Activated CD4-positive, alpha-beta memory T cell treated with anti-CD3 and anti-CD28 coated beads for 36 hours (primary cell): ENCODE data around the gene SLC16A10. TPM values are rescaled to one million over a fixed set of nuclear protein-coding genes. Genes with fewer than 3 reads are reported as not detected.

ENCODE experiments used
- CTCF ChIA-PET: fragments of 350-600 bp; sonication (Branson Sonifier 250); formaldehyde crosslinking; loops from one replicate; lab custom pipeline; 2021; ENCODE audit warnings: antibody characterized with exemption, inconsistent platforms; lab: Charles Lee
- POLR2A ChIA-PET: fragments of 350-600 bp; sonication (Branson Sonifier 250); formaldehyde crosslinking; loops from one replicate; lab custom pipeline; 2021; ENCODE audit warnings: antibody characterized with exemption; lab: Charles Lee
- DNase-seq: peaks from one replicate; pipeline ENCODE4 v3.0.0-alpha.2; 2020
- H3K27ac Mint-ChIP-seq: one replicate; pipeline ENCODE4 v1.8.0; 2021; ENCODE audit warnings: mixed read lengths
- H3K27me3 Mint-ChIP-seq: one replicate; pipeline ENCODE4 v1.8.0; 2021; ENCODE audit warnings: mixed read lengths
- H3K36me3 Mint-ChIP-seq: one replicate; pipeline ENCODE4 v1.8.0; 2021; ENCODE audit warnings: mixed read lengths
- H3K4me1 Mint-ChIP-seq: one replicate; pipeline ENCODE4 v1.8.0; 2021; ENCODE audit warnings: low read depth, mixed read lengths
- H3K4me3 Mint-ChIP-seq: one replicate; pipeline ENCODE4 v1.8.0; 2021; ENCODE audit warnings: mild to moderate bottlenecking, mixed read lengths
- H3K9me3 Mint-ChIP-seq: one replicate; pipeline ENCODE4 v1.8.0; 2021; ENCODE audit warnings: mixed read lengths
- intact Hi-C: fragments of 100-400 bp; cut with micrococcal nuclease; formaldehyde crosslinking; loops from one replicate; pipeline ENCODE4 v1.15.1; 2023
- total RNA-seq, 2 experiments: library from RNA; stranded (reverse); gene quantifications; one replicate each; pipeline ENCODE4 v1.2.3, GENCODE V29; 2021

The SLC16A10 gene
- total RNA-seq, 2 experiments from 2014 or later: 3.4 to 3.6 TPM

DNA sequence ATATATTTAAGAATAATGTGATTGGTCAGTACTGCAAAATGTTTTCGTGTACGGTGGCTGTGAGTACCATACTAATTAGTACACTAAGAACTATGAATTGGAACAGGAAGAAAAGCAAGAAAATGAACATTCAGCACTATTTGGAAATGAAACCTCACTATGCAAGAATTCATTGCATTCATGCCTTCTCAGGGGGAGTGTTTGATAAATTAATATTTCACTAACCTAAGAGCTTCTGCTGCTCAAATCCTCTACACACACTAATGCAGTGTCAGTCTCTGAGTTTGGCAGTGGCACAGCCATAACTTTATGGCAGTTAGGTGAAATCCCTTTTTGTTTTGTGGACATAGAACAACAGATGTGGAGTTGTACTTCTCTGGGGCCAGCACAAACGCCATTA is 60.1 kb downstream of the SLC16A10 start:
- Mint-ChIP-seq H3K4me3 (no peak overlapping the region), H3K27me3 (peaks cover 3% of the 10 kb centered on the region), H3K9me3 (no peaks in the 10 kb centered on the region), H3K4me1 (no peaks in the 10 kb centered on the region), H3K36me3 (no peaks in the 10 kb centered on the region), H3K27ac (no peak overlapping the region)
- intact Hi-C loops: no loop called here
- DNase-seq: no peak
- CTCF ChIA-PET: no interaction called here
- POLR2A ChIA-PET: no interaction called here

DNA sequence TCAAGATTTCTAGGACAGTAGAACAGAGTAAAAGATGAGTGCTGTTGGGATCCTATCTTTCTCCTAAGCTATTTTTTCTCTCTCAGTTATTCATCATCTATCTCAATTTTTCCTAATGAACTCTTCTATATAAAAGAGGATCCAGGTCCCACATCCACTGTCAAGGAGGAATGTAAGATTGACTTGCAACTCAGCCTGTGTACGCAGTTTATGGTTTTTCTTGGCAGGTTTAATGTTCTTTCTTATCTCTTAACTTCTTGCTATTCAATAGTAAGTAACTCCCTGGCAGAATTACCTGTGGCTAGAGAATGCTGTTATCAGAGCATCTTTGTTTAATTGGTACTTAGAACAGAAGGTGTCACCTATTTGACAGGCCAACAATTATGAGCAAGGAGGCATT is 60.8 kb downstream of the SLC16A10 start:
- Mint-ChIP-seq H3K4me3 (no peak overlapping the region), H3K36me3 (no peaks in the 10 kb centered on the region), H3K9me3 (no peaks in the 10 kb centered on the region), H3K4me1 (no peaks in the 10 kb centered on the region), H3K27ac (no peak overlapping the region), H3K27me3 (peaks cover 3% of the 10 kb centered on the region)
- CTCF ChIA-PET: no interaction called here
- DNase-seq: no peak
- POLR2A ChIA-PET: no interaction called here
- intact Hi-C loops: no loop called here

DNA sequence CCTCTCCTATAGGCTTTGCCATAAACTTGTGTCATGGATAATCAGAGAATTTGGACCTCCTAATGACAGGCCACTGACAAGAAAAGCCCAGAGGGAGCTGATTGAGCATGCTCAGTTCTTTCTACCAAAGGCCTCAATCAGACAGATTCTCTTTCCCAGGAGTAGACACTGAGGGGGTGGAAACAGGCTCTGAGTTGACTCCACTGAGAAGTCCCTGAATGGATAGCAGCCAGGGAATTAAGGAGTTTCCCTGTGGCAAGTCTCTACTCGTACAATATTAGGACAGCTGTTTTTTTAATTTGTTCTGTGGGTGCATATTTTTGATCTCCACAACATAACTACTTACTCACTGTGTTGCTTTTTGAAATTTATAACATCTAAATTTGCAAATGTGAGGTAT is 63.3 kb downstream of the SLC16A10 start:
- Mint-ChIP-seq H3K4me3 (no peak overlapping the region), H3K27me3 (peaks cover 3% of the 10 kb centered on the region), H3K36me3 (no peaks in the 10 kb centered on the region), H3K27ac (no peak overlapping the region), H3K4me1 (peaks cover 7% of the 10 kb centered on the region), H3K9me3 (no peaks in the 10 kb centered on the region)
- ChIA-PET POLR2A (no interaction called here), CTCF (no interaction called here)
- DNase-seq: no peak
- intact Hi-C loops: no loop called here

DNA sequence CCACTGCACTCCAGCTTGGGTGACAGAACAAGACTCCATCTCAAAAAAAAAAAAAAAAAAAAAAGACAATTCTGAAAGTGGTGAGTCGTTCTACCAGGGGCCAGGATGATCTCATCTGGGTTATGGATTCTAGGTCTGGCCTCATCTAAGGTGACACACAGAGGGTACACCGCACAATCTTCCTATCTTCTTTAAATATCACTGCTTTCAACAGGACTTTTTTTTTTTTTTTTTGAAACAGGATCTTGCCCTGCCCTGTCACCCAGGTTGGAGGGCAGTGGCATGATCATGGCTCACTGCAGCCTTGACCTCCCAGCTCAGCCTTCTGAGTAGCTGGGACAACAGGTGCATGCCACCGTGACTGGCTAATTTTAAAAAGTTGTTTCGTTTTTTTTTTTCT is 67.7 kb downstream of the SLC16A10 start:
- H3K4me1 Mint-ChIP-seq: peaks cover 24% of the 10 kb centered on the region
- no peak overlapping the region for H3K4me3 Mint-ChIP-seq
- H3K27ac Mint-ChIP-seq: no peak overlapping the region
- ChIA-PET CTCF (no interaction called here), POLR2A (no interaction called here)
- H3K36me3 Mint-ChIP-seq: peaks cover 2% of the 10 kb centered on the region
- H3K27me3 Mint-ChIP-seq: peaks cover 6% of the 10 kb centered on the region
- intact Hi-C loops: no loop called here
- peak; percentile 31 for DNase-seq
- no peaks in the 10 kb centered on the region for H3K9me3 Mint-ChIP-seq

DNA sequence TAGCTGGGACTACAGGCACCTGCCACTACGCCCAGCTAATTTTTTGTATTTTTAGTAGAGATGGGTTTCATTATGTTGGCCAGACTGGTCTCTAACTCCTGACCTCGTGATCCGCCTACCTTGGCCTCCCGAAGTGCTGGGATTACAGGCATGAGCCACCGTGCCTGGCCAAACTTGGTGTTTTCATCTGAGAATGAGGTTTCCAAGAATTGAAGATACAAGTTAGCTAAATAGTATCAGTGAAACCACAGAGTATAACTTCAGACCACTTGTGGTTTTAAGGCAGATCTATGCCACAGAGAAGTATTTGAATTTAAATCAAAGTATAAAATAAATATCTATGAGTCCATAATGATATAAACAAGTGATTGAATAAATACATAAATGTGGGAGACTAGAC is 70.1 kb downstream of the SLC16A10 start:
- CTCF ChIA-PET: no interaction called here
- no peak overlapping the region for H3K27ac Mint-ChIP-seq
- peaks cover 13% of the 10 kb centered on the region for H3K9me3 Mint-ChIP-seq
- POLR2A ChIA-PET: no interaction called here
- peaks cover 3% of the 10 kb centered on the region for H3K27me3 Mint-ChIP-seq
- peak; percentile 16 for DNase-seq
- intact Hi-C loops: no loop called here
- no peak overlapping the region for H3K4me3 Mint-ChIP-seq
- peaks cover 26% of the 10 kb centered on the region for H3K4me1 Mint-ChIP-seq
- peaks cover 6% of the 10 kb centered on the region for H3K36me3 Mint-ChIP-seq

DNA sequence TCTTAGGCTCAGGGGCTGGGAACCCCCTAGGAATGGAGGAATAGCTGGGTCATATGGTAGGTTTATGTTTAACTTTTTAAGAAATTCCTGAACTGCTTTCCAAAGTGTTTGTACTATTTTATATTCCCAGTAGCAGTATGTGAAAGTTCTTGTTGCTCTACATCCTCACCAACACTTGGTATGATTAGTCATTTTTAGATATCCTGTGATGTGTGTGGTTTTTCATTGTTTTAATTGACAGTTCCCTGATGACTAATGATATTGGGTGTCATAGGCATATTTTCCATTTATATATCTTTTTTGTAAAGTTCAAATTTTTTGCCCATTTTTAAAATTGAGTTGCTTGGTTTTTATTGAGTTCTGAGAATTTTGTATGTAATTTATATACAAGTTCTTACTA is 72.3 kb downstream of the SLC16A10 start:
- no peak overlapping the region for H3K4me3 Mint-ChIP-seq
- peaks cover 3% of the 10 kb centered on the region for H3K27me3 Mint-ChIP-seq
- DNase-seq: no peak
- peaks cover 26% of the 10 kb centered on the region for H3K4me1 Mint-ChIP-seq
- no peak overlapping the region for H3K27ac Mint-ChIP-seq
- CTCF ChIA-PET: interaction anchor here (0.6 kb wide), 1 partner anchor 15 kb away, joined by 3 read pairs; no protein-coding TSS in a partner anchor
- H3K9me3 Mint-ChIP-seq: peaks cover 24% of the 10 kb centered on the region
- H3K36me3 Mint-ChIP-seq: peaks cover 13% of the 10 kb centered on the region
- POLR2A ChIA-PET: no interaction called here
- intact Hi-C loops: loop anchor here (1.0 to 2.0 kb wide), 2 partner anchors 25 to 45 kb away; no protein-coding TSS in a partner anchor

DNA sequence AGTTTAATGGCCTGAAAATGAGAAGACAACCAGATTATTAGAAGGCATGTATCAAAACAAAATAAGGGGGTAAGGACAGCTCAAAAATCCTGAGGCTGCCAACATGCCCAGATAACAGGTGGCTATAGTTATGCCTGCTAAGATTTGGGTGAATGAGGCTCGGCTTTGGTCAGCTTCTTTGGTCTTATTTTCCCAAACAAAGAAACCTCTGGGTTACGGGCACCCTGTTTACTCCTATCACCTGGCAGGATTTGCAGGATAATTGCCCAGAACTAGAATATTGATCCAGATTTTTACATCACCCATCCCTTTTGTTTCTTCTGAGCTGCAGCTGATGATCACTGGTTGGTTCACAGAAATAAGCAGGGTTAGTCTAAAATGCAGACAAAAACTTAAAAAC is 74.3 kb downstream of the SLC16A10 start:
- no peak overlapping the region for H3K4me3 Mint-ChIP-seq
- CTCF ChIA-PET: no interaction called here
- H3K36me3 Mint-ChIP-seq: peaks cover 16% of the 10 kb centered on the region
- POLR2A ChIA-PET: no interaction called here
- peaks cover 27% of the 10 kb centered on the region for H3K9me3 Mint-ChIP-seq
- no peak overlapping the region for H3K27ac Mint-ChIP-seq
- H3K27me3 Mint-ChIP-seq: no peaks in the 10 kb centered on the region
- DNase-seq: no peak
- intact Hi-C loops: no loop called here
- H3K4me1 Mint-ChIP-seq: peaks cover 14% of the 10 kb centered on the region

DNA sequence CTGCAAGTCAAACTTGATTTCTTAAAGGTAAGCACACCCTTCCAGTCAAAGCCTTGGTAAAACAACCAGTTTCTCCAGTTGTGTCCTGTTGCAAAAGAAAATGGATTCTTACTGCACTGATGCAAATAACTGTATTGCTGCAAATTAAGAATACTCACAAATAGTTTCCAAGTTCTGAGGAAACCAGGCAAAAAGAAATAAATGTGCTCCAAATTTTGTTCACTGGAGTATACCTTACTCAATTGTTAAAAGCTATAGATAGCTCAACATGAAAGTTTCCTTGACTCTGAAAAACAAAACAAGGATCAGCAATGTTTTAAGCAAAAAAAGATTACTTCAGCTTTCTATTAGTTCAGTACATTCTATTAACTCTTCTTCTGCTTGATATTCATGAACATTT is 75.2 kb downstream of the SLC16A10 start:
- no peak overlapping the region for H3K27ac Mint-ChIP-seq
- H3K4me1 Mint-ChIP-seq: peaks cover 8% of the 10 kb centered on the region
- H3K9me3 Mint-ChIP-seq: peaks cover 27% of the 10 kb centered on the region
- ChIA-PET CTCF (interaction anchor here (0.6 kb wide), 1 partner anchor 99 kb away, joined by 3 read pairs; no protein-coding TSS in a partner anchor), POLR2A (interaction anchor here (0.6 kb wide), 1 partner anchor 120 kb away, joined by 3 read pairs; no protein-coding TSS in a partner anchor)
- intact Hi-C loops: no loop called here
- no peak for DNase-seq
- H3K36me3 Mint-ChIP-seq: peaks cover 16% of the 10 kb centered on the region
- H3K27me3 Mint-ChIP-seq: no peaks in the 10 kb centered on the region
- H3K4me3 Mint-ChIP-seq: no peak overlapping the region

DNA sequence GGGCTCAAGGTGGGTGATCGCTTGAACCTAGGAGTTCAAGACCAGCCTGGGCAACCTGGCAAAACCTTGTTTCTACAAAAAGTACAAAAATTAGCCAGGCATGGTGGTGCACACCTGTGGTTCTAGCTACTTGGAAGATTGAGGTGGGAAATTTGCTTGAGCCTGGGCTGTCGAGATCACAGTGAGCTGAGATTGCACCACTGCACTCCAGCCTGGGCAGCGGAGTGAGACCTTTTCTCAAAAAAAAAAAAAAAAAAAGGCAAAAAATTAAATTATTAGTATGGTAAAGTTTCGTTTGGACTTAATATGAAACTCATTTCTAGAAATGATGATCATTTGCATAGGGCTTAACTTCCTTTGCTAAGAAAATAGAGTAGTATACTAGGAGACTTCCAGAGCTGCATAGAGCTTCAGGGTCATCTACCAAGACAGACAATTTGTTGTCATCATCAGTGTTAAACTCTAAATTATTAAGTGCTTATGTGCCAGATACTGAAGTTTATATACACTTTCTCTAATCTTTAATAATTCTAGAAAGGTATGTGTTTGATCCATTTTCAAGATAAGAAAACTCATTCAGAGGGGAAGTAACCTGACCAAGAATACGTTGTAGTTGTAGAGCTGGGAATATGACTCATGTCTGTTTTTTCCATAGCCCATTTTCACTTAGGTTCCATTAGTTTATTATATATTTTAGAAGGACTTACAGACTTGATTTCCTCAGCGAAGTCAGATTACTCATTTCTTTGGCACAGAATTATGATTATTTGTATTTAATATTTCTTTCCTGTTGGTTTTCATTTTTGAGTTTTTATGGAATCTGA is 84.5 kb downstream of the SLC16A10 start:
- peaks cover 24% of the 10 kb centered on the region for H3K4me1 Mint-ChIP-seq
- no peak overlapping the region for H3K27ac Mint-ChIP-seq
- CTCF ChIA-PET: no interaction called here
- intact Hi-C loops: no loop called here
- no peak for DNase-seq
- H3K36me3 Mint-ChIP-seq: no peaks in the 10 kb centered on the region
- no peaks in the 10 kb centered on the region for H3K27me3 Mint-ChIP-seq
- no peaks in the 10 kb centered on the region for H3K9me3 Mint-ChIP-seq
- H3K4me3 Mint-ChIP-seq: no peak overlapping the region
- POLR2A ChIA-PET: no interaction called here

DNA sequence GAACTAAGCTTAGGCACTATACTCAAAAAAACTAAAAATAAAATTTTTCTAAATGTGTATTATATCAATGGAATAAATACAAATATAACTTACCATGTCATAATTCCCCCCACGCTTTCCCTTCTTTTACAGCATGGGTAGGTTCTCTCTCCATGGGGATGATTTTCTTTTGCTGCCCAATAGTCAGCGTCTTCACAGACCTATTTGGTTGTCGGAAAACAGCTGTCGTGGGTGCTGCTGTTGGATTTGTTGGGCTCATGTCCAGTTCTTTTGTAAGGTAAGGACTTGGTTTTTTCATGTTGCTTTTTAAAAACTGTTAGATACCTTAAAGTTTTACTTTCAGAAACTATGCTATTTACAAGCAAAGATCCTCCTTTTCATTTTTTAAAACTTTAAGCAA is 85.3 kb downstream of the SLC16A10 start:
- CTCF ChIA-PET: interaction anchor here (1.2 kb wide), 1 partner anchor 161 kb away, joined by 5 read pairs; no protein-coding TSS in a partner anchor
- Mint-ChIP-seq H3K4me3 (no peak overlapping the region), H3K36me3 (peaks cover 2% of the 10 kb centered on the region), H3K4me1 (peaks cover 24% of the 10 kb centered on the region), H3K27me3 (no peaks in the 10 kb centered on the region), H3K27ac (no peak overlapping the region), H3K9me3 (no peaks in the 10 kb centered on the region)
- intact Hi-C loops: no loop called here
- POLR2A ChIA-PET: no interaction called here
- no peak for DNase-seq

DNA sequence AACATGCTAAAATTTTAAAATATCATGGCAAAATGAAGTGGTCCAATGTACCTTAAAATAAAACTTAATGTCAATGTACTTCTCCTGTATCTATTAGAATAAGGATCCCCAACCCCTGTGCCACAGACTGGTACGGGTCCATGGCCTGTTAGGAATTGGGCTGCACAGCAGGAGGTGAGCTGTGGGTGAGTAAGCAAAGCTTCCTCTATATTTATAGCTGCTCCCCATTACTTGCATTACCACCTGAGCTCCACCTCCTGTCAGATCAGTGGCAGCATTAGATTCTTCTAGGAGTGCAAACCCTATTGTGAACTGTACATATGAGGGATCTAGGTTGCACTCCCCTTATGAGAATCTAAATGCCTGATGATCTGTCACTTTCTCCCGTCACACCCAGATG is 86.0 kb downstream of the SLC16A10 start:
- no peak overlapping the region for H3K27ac Mint-ChIP-seq
- H3K4me3 Mint-ChIP-seq: no peak overlapping the region
- H3K4me1 Mint-ChIP-seq: peaks cover 24% of the 10 kb centered on the region
- intact Hi-C loops: no loop called here
- DNase-seq: no peak
- H3K9me3 Mint-ChIP-seq: no peaks in the 10 kb centered on the region
- POLR2A ChIA-PET: no interaction called here
- peaks cover 5% of the 10 kb centered on the region for H3K36me3 Mint-ChIP-seq
- no peaks in the 10 kb centered on the region for H3K27me3 Mint-ChIP-seq
- CTCF ChIA-PET: interaction anchor here (1.2 kb wide), 1 partner anchor 162 kb away, joined by 5 read pairs; no protein-coding TSS in a partner anchor

DNA sequence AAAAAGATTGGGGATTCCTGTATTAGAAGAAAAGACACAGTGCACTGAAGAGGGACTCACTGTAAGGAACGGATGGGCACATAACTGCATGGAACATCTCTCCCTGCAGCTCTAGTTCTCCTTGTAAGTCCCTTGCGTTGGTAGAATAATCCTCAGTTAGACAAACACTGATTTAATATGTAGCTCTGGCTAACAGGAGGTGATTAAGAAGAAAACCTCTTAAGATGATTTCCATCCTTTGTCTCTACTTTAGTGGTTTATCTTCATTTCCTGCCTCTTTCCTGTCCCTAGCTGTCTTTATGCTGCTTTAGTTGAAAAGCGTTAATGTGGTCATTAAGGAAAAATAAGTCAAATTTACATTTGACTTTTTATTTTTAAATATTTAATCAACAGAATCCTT is 86.6 kb downstream of the SLC16A10 start:
- no peaks in the 10 kb centered on the region for H3K27me3 Mint-ChIP-seq
- H3K4me1 Mint-ChIP-seq: peaks cover 24% of the 10 kb centered on the region
- intact Hi-C loops: no loop called here
- H3K36me3 Mint-ChIP-seq: peaks cover 5% of the 10 kb centered on the region
- no peaks in the 10 kb centered on the region for H3K9me3 Mint-ChIP-seq
- H3K4me3 Mint-ChIP-seq: no peak overlapping the region
- ChIA-PET CTCF (no interaction called here), POLR2A (no interaction called here)
- no peak for DNase-seq
- H3K27ac Mint-ChIP-seq: no peak overlapping the region
